GM23338 (cell line): Measurements from ENCODE around the gene ATP8A2. TPM values are rescaled to one million over a fixed set of nuclear protein-coding genes. Genes with fewer than 3 reads are reported as not detected.
A peak's percentile ranks its signal among the peaks of the same experiment; 100 is the strongest.

Experiments
- ATAC-seq: fragments of 200-7000 bp; cut with Tn5 transposase; 3 replicates; pipeline ENCODE4 v1.9.1; 2020
- DNase-seq: peaks from one replicate; pipeline ENCODE4 v3.0.0-alpha.2; 2015; ENCODE audit warnings: low spot score
- H2AFZ ChIP-seq: fragments of 200-600 bp; sonication (generic); 2 replicates; pipeline ENCODE4 v1.8.0; 2016; ENCODE audit warnings: antibody characterized with exemption, mild to moderate bottlenecking, moderate library complexity
- H3F3A ChIP-seq: fragments of 200-600 bp; sonication (generic); replicated peaks from 2 replicates; pipeline ENCODE4 v1.8.0; 2017; ENCODE audit warnings: antibody characterized with exemption, mixed run types, low read depth
- H3K27ac ChIP-seq: fragments of 200-600 bp; sonication (generic); 2 replicates; pipeline ENCODE4 v1.6.1; 2016; ENCODE audit warnings: low read depth
- H3K27me3 ChIP-seq: fragments of 200-600 bp; sonication (generic); 2 replicates; pipeline ENCODE4 v1.8.0; 2016; ENCODE audit warnings: mild to moderate bottlenecking, mixed run types, moderate library complexity; ENCODE audit not compliant: insufficient read depth
- H3K36me3 ChIP-seq: fragments of 200-600 bp; sonication (generic); 2 replicates; pipeline ENCODE4 v1.8.0; 2016; ENCODE audit warnings: mild to moderate bottlenecking; ENCODE audit not compliant: insufficient read depth
- H3K4me1 ChIP-seq: fragments of 200-600 bp; sonication (generic); 2 replicates; pipeline ENCODE4 v1.8.0; 2016; ENCODE audit warnings: mild to moderate bottlenecking, moderate library complexity; ENCODE audit not compliant: insufficient read depth
- H3K4me2 ChIP-seq: fragments of 200-600 bp; sonication (generic); 2 replicates; pipeline ENCODE4 v1.7.1; 2017; ENCODE audit warnings: mixed run types
- H3K4me3 ChIP-seq: fragments of 200-600 bp; sonication (generic); 2 replicates; pipeline ENCODE4 v1.6.1; 2016; ENCODE audit warnings: mixed run types
- H3K79me2 ChIP-seq: fragments of 200-600 bp; sonication (generic); replicated peaks from 2 replicates; pipeline ENCODE4 v1.8.0; 2017; ENCODE audit warnings: mild to moderate bottlenecking; ENCODE audit not compliant: insufficient read depth
- H3K9me2 ChIP-seq: fragments of 200-600 bp; sonication (generic); 2 replicates; pipeline ENCODE4 v1.8.0; 2017; ENCODE audit not compliant: insufficient read depth
- H4K20me1 ChIP-seq: fragments of 200-600 bp; sonication (generic); replicated peaks from 2 replicates; pipeline ENCODE4 v1.8.0; 2017; ENCODE audit warnings: mild to moderate bottlenecking; ENCODE audit not compliant: insufficient read depth
- H3K27ac Mint-ChIP-seq: 2 replicates; pipeline ENCODE4 v1.8.0; 2020; ENCODE audit warnings: inconsistent platforms, mild to moderate bottlenecking, moderate library complexity, mixed read lengths
- H3K27me3 Mint-ChIP-seq: 3 replicates; pipeline ENCODE4 v1.8.0; 2022; ENCODE audit warnings: low read depth, mild to moderate bottlenecking, moderate library complexity, mixed read lengths, inconsistent platforms; ENCODE audit not compliant: insufficient read depth, poor library complexity
- H3K36me3 Mint-ChIP-seq: 3 replicates; pipeline ENCODE4 v1.8.0; 2021; ENCODE audit warnings: low read depth, mild to moderate bottlenecking, inconsistent platforms, moderate library complexity, mixed read lengths
- H3K4me1 Mint-ChIP-seq: 3 replicates; pipeline ENCODE4 v1.8.0; 2020; ENCODE audit warnings: mild to moderate bottlenecking, inconsistent platforms, mixed read lengths
- H3K4me3 Mint-ChIP-seq: 3 replicates; pipeline ENCODE4 v1.8.0; 2021; ENCODE audit warnings: moderate library complexity, mild to moderate bottlenecking, inconsistent platforms, mixed read lengths
- H3K9me3 Mint-ChIP-seq: 3 replicates; pipeline ENCODE4 v1.8.0; 2020; ENCODE audit warnings: moderate library complexity, mild to moderate bottlenecking, inconsistent platforms, mixed read lengths
- CREB1 ChIP-seq: fragments of 250-450 bp; sonication (Bioruptor Pico); IDR thresholded peaks from 2 replicates; pipeline ENCODE4 v1.5.0; 2020; ENCODE audit warnings: low read depth, mild to moderate bottlenecking, moderate library complexity
- CTCF ChIP-seq, 2 experiments: fragments of 200-600 bp in 1 of 2; sonication (generic) in 1 of 2; conservative IDR thresholded peaks; 2 replicates each; pipeline versions ENCODE4 v1.5.1 to v1.6.1; 2016 to 2017; ENCODE audit warnings: antibody characterized with exemption in 2 of 2, low read depth in 2 of 2, mild to moderate bottlenecking in 2 of 2, moderate library complexity in 1 of 2
- ETS1 ChIP-seq: IDR thresholded peaks from 2 replicates; pipeline ENCODE4 v1.6.1; 2016; ENCODE audit warnings: antibody characterized with exemption
- EZH2 ChIP-seq: fragments of 200-600 bp; sonication (generic); IDR thresholded peaks from one replicate; pipeline ENCODE4 v1.8.0; 2017; ENCODE audit warnings: antibody characterized with exemption, mild to moderate bottlenecking, low read depth; ENCODE audit not compliant: unreplicated experiment
- EZH2phosphoT487 ChIP-seq: fragments of 200-600 bp; sonication (generic); IDR thresholded peaks from one replicate; pipeline ENCODE4 v1.8.1; 2018; ENCODE audit warnings: antibody characterized with exemption; ENCODE audit not compliant: unreplicated experiment
- JUNB ChIP-seq: IDR thresholded peaks from one replicate; pipeline ENCODE4 v1.6.1; 2016; ENCODE audit warnings: antibody characterized with exemption; ENCODE audit not compliant: unreplicated experiment
- NANOG ChIP-seq: IDR thresholded peaks from 2 replicates; pipeline ENCODE4 v1.6.1; 2016; ENCODE audit warnings: antibody characterized with exemption, borderline replicate concordance
- POLR2AphosphoS5 ChIP-seq: IDR thresholded peaks from 2 replicates; pipeline ENCODE4 v1.6.1; 2016; ENCODE audit warnings: antibody characterized with exemption, low read depth
- REST ChIP-seq: IDR thresholded peaks from one replicate; pipeline ENCODE4 v1.6.1; 2018; ENCODE audit warnings: antibody characterized with exemption; ENCODE audit not compliant: unreplicated experiment
- STAT1 ChIP-seq: IDR thresholded peaks from one replicate; pipeline ENCODE4 v1.6.1; 2016; ENCODE audit warnings: antibody characterized with exemption; ENCODE audit not compliant: unreplicated experiment
- ZNF114 ChIP-seq: fragments of 250-450 bp; sonication (Bioruptor Pico); IDR thresholded peaks from 2 replicates; pipeline ENCODE4 v1.5.0; 2020; ENCODE audit warnings: mild to moderate bottlenecking, moderate library complexity
- ZNF331 ChIP-seq: fragments of 250-450 bp; sonication (Bioruptor Pico); IDR thresholded peaks from 2 replicates; pipeline ENCODE4 v1.5.0; 2020; ENCODE audit warnings: low read depth, mild to moderate bottlenecking, moderate library complexity
- ZNF462 ChIP-seq: fragments of 250-450 bp; sonication (Bioruptor Pico); IDR thresholded peaks from 2 replicates; pipeline ENCODE4 v1.5.0; 2020; ENCODE audit warnings: mild to moderate bottlenecking, moderate library complexity
- polyA plus RNA-seq: library from polyadenylated mRNA; unstranded; fragments of >200 nt; fragmentation: Nextera tagmentation; extraction: Ambion mirVana; gene quantifications from 2 replicates; pipeline ENCODE4 v1.2.1, GENCODE V29; 2016
- total RNA-seq: library from RNA; depleted of rRNA; stranded (reverse); fragments of >200 nt; shearing (Covaris generic); gene quantifications from 2 replicates; pipeline ENCODE4 v1.2.3, GENCODE V29; 2014

Gene ATP8A2
- total and polyA plus RNA-seq, 2 experiments from 2014 or later, result 5.7 to 8.8 TPM

GRCh38 chr13:25602176-25602575, 230.4 kb downstream of the ATP8A2 start:
- TF ChIP-seq CTCF (conservative IDR thresholded peaks at IDR 0.05; ENCODE audit: low read depth in 2 of 2) (no peak), JUNB (no peak), NANOG (no peak), CREB1 (CRISPR knock-in tag) (no peak), EZH2 (no peak), ZNF462 (CRISPR knock-in tag) (no peak), ZNF331 (CRISPR knock-in tag) (no peak), REST (no peak), ETS1 (no peak), EZH2phosphoT487 (no peak), POLR2AphosphoS5 (no peak), ZNF114 (CRISPR knock-in tag) (no peak), STAT1 (no peak)
- Mint-ChIP-seq H3K4me3 (no peak overlapping the region), H3K9me3 (no peaks in the 10 kb centered on the region), H3K4me1 (peaks cover 14% of the 10 kb centered on the region), H3K27ac (no peak overlapping the region), H3K27me3 (peaks cover 2% of the 10 kb centered on the region), H3K36me3 (no peaks in the 10 kb centered on the region)
- Histone ChIP-seq H3K79me2 (no peaks in the 10 kb centered on the region), H3K27me3 (no peaks in the 10 kb centered on the region), H3K27ac (no peak overlapping the region), H3K4me2 (no peak overlapping the region), H3K4me3 (no peak overlapping the region), H4K20me1 (no peaks in the 10 kb centered on the region), H3K36me3 (no peaks in the 10 kb centered on the region), H2AFZ (no peak overlapping the region), H3K9me2 (peaks cover 6% of the 10 kb centered on the region; the same call in 1 of the 2 replicates), H3F3A (no peaks in the 10 kb centered on the region), H3K4me1 (no peaks in the 10 kb centered on the region)
- DNase-seq (peak; percentile 43), ATAC-seq (peak; percentile 71)
